Activated T-cell treated with anti-CD3 and anti-CD28 coated beads, Interleukin-2, amount 50 U/mL, for 24 hours (primary cell): ENCODE data around the gene DSG3.

Experiments
- DNase-seq: peaks from one replicate; pipeline ENCODE4 v3.0.0-alpha.2; 2020
- H3K27ac Mint-ChIP-seq: 2 replicates; pipeline ENCODE4 v1.8.0; 2020; ENCODE audit warnings: mild to moderate bottlenecking, mixed read lengths
- H3K27me3 Mint-ChIP-seq: 2 replicates; pipeline ENCODE4 v1.8.0; 2020; ENCODE audit warnings: mixed read lengths
- H3K36me3 Mint-ChIP-seq: 2 replicates; pipeline ENCODE4 v1.8.0; 2020; ENCODE audit warnings: low read depth, mixed read lengths
- H3K4me1 Mint-ChIP-seq: 2 replicates; pipeline ENCODE4 v1.8.0; 2020; ENCODE audit warnings: low read depth, mixed read lengths
- H3K4me3 Mint-ChIP-seq: 2 replicates; pipeline ENCODE4 v1.8.0; 2020; ENCODE audit warnings: mild to moderate bottlenecking, moderate library complexity, mixed read lengths
- H3K9me3 Mint-ChIP-seq: 2 replicates; pipeline ENCODE4 v1.8.0; 2020; ENCODE audit warnings: mixed read lengths

DSG3 gene

GRCh38 chr18:31446854-31447253 is 687 bp upstream of the DSG3 start:
- H3K27ac Mint-ChIP-seq: no peak overlapping the region
- H3K4me3 Mint-ChIP-seq: no peak overlapping the region
- no peaks in the 10 kb centered on the region for H3K9me3 Mint-ChIP-seq
- no peaks in the 10 kb centered on the region for H3K36me3 Mint-ChIP-seq
- no peaks in the 10 kb centered on the region for H3K27me3 Mint-ChIP-seq
- no peak for DNase-seq
- H3K4me1 Mint-ChIP-seq: no peaks in the 10 kb centered on the region

- H3K36me3 Mint-ChIP-seq: no peaks in the 10 kb centered on the region
Measured at GRCh38 chr18:31450409-31450808, 2.9 kb downstream of the DSG3 start.

GRCh38 chr18:31451625-31452024 is 4.1 kb downstream of the DSG3 start:
- DNase-seq: no peak
- no peaks in the 10 kb centered on the region for H3K9me3 Mint-ChIP-seq
- H3K4me1 Mint-ChIP-seq: no peaks in the 10 kb centered on the region
- no peak overlapping the region for H3K27ac Mint-ChIP-seq
- H3K36me3 Mint-ChIP-seq: no peaks in the 10 kb centered on the region
- H3K27me3 Mint-ChIP-seq: no peaks in the 10 kb centered on the region
- H3K4me3 Mint-ChIP-seq: no peak overlapping the region

More at GRCh38 chr18:31450409-31450808, 2.9 kb downstream of the DSG3 start:
- Mint-ChIP-seq H3K4me3 (no peak overlapping the region), H3K27ac (no peak overlapping the region), H3K9me3 (no peaks in the 10 kb centered on the region), H3K4me1 (no peaks in the 10 kb centered on the region), H3K27me3 (no peaks in the 10 kb centered on the region)
- no peak for DNase-seq

GRCh38 chr18:31454066-31454708 is 6.6 kb downstream of the DSG3 start:
- no peak for DNase-seq
- no peak overlapping the region for H3K4me3 Mint-ChIP-seq

GRCh38 chr18:31469629-31470028 is 22.1 kb downstream of the DSG3 start:
- no peak overlapping the region for H3K4me3 Mint-ChIP-seq
- H3K4me1 Mint-ChIP-seq: no peaks in the 10 kb centered on the region

More at GRCh38 chr18:31454066-31454708, 6.6 kb downstream of the DSG3 start:
- Mint-ChIP-seq H3K27me3 (no peaks in the 10 kb centered on the region), H3K27ac (no peak overlapping the region), H3K36me3 (no peaks in the 10 kb centered on the region), H3K9me3 (no peaks in the 10 kb centered on the region), H3K4me1 (no peaks in the 10 kb centered on the region)

GRCh38 chr18:31478688-31479087 is 31.1 kb downstream of the DSG3 start:
- H3K27me3 Mint-ChIP-seq: peaks cover 3% of the 10 kb centered on the region
- H3K4me3 Mint-ChIP-seq: no peak overlapping the region
- no peak overlapping the region for H3K27ac Mint-ChIP-seq
- no peaks in the 10 kb centered on the region for H3K4me1 Mint-ChIP-seq
- DNase-seq: no peak
- no peaks in the 10 kb centered on the region for H3K9me3 Mint-ChIP-seq
- no peaks in the 10 kb centered on the region for H3K36me3 Mint-ChIP-seq

More at GRCh38 chr18:31469629-31470028, 22.1 kb downstream of the DSG3 start:
- Mint-ChIP-seq H3K27me3 (no peaks in the 10 kb centered on the region), H3K36me3 (no peaks in the 10 kb centered on the region), H3K27ac (no peak overlapping the region), H3K9me3 (no peaks in the 10 kb centered on the region)
- no peak for DNase-seq

GRCh38 chr18:31482051-31482450 is 34.5 kb downstream of the DSG3 start:
- no peak overlapping the region for H3K27ac Mint-ChIP-seq
- no peaks in the 10 kb centered on the region for H3K4me1 Mint-ChIP-seq
- peaks cover 3% of the 10 kb centered on the region for H3K27me3 Mint-ChIP-seq
- no peaks in the 10 kb centered on the region for H3K9me3 Mint-ChIP-seq
- no peaks in the 10 kb centered on the region for H3K36me3 Mint-ChIP-seq
- no peak for DNase-seq
- no peak overlapping the region for H3K4me3 Mint-ChIP-seq

GRCh38 chr18:31483396-31483795 is 35.9 kb downstream of the DSG3 start:
- Mint-ChIP-seq H3K27ac (no peak overlapping the region), H3K4me1 (no peaks in the 10 kb centered on the region), H3K27me3 (peaks cover 3% of the 10 kb centered on the region), H3K9me3 (no peaks in the 10 kb centered on the region), H3K4me3 (no peak overlapping the region), H3K36me3 (no peaks in the 10 kb centered on the region)
- DNase-seq: no peak

GRCh38 chr18:31484461-31484860 is 36.9 kb downstream of the DSG3 start:
- Mint-ChIP-seq H3K9me3 (no peaks in the 10 kb centered on the region), H3K36me3 (no peaks in the 10 kb centered on the region), H3K27me3 (peaks cover 3% of the 10 kb centered on the region), H3K27ac (no peak overlapping the region), H3K4me1 (no peaks in the 10 kb centered on the region), H3K4me3 (no peak overlapping the region)
- DNase-seq: no peak

GRCh38 chr18:31486165-31486564 is 38.6 kb downstream of the DSG3 start:
- no peak overlapping the region for H3K27ac Mint-ChIP-seq
- no peaks in the 10 kb centered on the region for H3K36me3 Mint-ChIP-seq
- no peak for DNase-seq
- H3K4me3 Mint-ChIP-seq: no peak overlapping the region
- peaks cover 3% of the 10 kb centered on the region for H3K27me3 Mint-ChIP-seq
- H3K9me3 Mint-ChIP-seq: no peaks in the 10 kb centered on the region
- H3K4me1 Mint-ChIP-seq: no peaks in the 10 kb centered on the region

GRCh38 chr18:31487246-31488015 is 39.9 kb downstream of the DSG3 start:
- Mint-ChIP-seq H3K27me3 (peaks cover 6% of the 10 kb centered on the region), H3K9me3 (no peaks in the 10 kb centered on the region), H3K4me1 (no peaks in the 10 kb centered on the region), H3K27ac (no peak overlapping the region), H3K4me3 (no peak overlapping the region), H3K36me3 (no peaks in the 10 kb centered on the region)
- DNase-seq: no peak

GRCh38 chr18:31489311-31489710 is 41.8 kb downstream of the DSG3 start:
- Mint-ChIP-seq H3K36me3 (no peaks in the 10 kb centered on the region), H3K27ac (no peak overlapping the region), H3K9me3 (no peaks in the 10 kb centered on the region), H3K27me3 (peaks cover 3% of the 10 kb centered on the region), H3K4me3 (no peak overlapping the region), H3K4me1 (no peaks in the 10 kb centered on the region)
- DNase-seq: no peak

GRCh38 chr18:31490387-31490786 is 42.8 kb downstream of the DSG3 start:
- peaks cover 4% of the 10 kb centered on the region for H3K27me3 Mint-ChIP-seq
- H3K4me3 Mint-ChIP-seq: no peak overlapping the region
- no peak overlapping the region for H3K27ac Mint-ChIP-seq
- H3K36me3 Mint-ChIP-seq: no peaks in the 10 kb centered on the region
- no peaks in the 10 kb centered on the region for H3K9me3 Mint-ChIP-seq
- DNase-seq: no peak
- H3K4me1 Mint-ChIP-seq: no peaks in the 10 kb centered on the region

- no peaks in the 10 kb centered on the region for H3K4me1 Mint-ChIP-seq
- H3K27ac Mint-ChIP-seq: no peak overlapping the region
- no peak for DNase-seq
- H3K9me3 Mint-ChIP-seq: no peaks in the 10 kb centered on the region
- H3K36me3 Mint-ChIP-seq: no peaks in the 10 kb centered on the region
- H3K27me3 Mint-ChIP-seq: peaks cover 9% of the 10 kb centered on the region
- no peak overlapping the region for H3K4me3 Mint-ChIP-seq
Measured at GRCh38 chr18:31490833-31491232, 43.3 kb downstream of the DSG3 start.

- no peaks in the 10 kb centered on the region for H3K36me3 Mint-ChIP-seq
- H3K4me3 Mint-ChIP-seq: no peak overlapping the region
- H3K4me1 Mint-ChIP-seq: no peaks in the 10 kb centered on the region
- peaks cover 14% of the 10 kb centered on the region for H3K27me3 Mint-ChIP-seq
- no peak overlapping the region for H3K27ac Mint-ChIP-seq
- H3K9me3 Mint-ChIP-seq: no peaks in the 10 kb centered on the region
- no peak for DNase-seq
Measured at GRCh38 chr18:31491586-31491985, 44.0 kb downstream of the DSG3 start.
